Neural cell (in vitro differentiated cells): Measurements from ENCODE around the gene CHCHD3. TPM values are rescaled to one million over a fixed set of nuclear protein-coding genes. Genes with fewer than 3 reads are reported as not detected.

ENCODE experiments used
- H2AFZ ChIP-seq: fragments of 200-600, 300-800 bp; sonication (generic), shearing (Covaris generic); 2 replicates; pipeline ENCODE4 v1.6.0; 2014; ENCODE audit warnings: low read depth, mild to moderate bottlenecking, antibody characterized with exemption, low read length, moderate library complexity
- H3F3A ChIP-seq: fragments of 200-600 bp; shearing (Covaris generic); 2 replicates; pipeline ENCODE4 v1.6.1; 2016; ENCODE audit warnings: mild to moderate bottlenecking, moderate library complexity, mixed read lengths, antibody characterized with exemption, low read length; ENCODE audit not compliant: insufficient read depth, poor library complexity, severe bottlenecking
- H3K27ac ChIP-seq: fragments of 200-600, 300-800 bp; sonication (generic), shearing (Covaris generic); 2 replicates; pipeline ENCODE4 v1.5.1; 2014; ENCODE audit warnings: mild to moderate bottlenecking, low read length, moderate library complexity
- H3K27me3 ChIP-seq: fragments of 300-800, 200-600 bp; sonication (generic), shearing (Covaris generic); 2 replicates; pipeline ENCODE4 v1.6.0; 2014; ENCODE audit warnings: mild to moderate bottlenecking, low read depth, low read length, moderate library complexity; ENCODE audit not compliant: insufficient read depth
- H3K36me3 ChIP-seq: fragments of 300-800, 200-600 bp; sonication (generic), shearing (Covaris generic); 2 replicates; pipeline ENCODE4 v1.5.1; 2014; ENCODE audit warnings: mild to moderate bottlenecking, antibody characterized with exemption, low read length, moderate library complexity; ENCODE audit not compliant: insufficient read depth
- H3K4me2 ChIP-seq: fragments of 300-800, 200-600 bp; sonication (generic), shearing (Covaris generic); 2 replicates; pipeline ENCODE4 v1.6.0; 2014; ENCODE audit warnings: mild to moderate bottlenecking, low read length
- H3K4me3 ChIP-seq: fragments of 300-800, 200-600 bp; sonication (generic), shearing (Covaris generic); 2 replicates; pipeline ENCODE4 v1.5.1; 2014; ENCODE audit warnings: mild to moderate bottlenecking, low read length, moderate library complexity
- H3K79me2 ChIP-seq: fragments of 200-600 bp; shearing (Covaris generic); replicated peaks from 2 replicates; pipeline ENCODE4 v1.6.0; 2014; ENCODE audit warnings: mild to moderate bottlenecking, low read length, moderate library complexity; ENCODE audit not compliant: insufficient read depth
- H3K9ac ChIP-seq: fragments of 300-800, 200-600 bp; sonication (generic), shearing (Covaris generic); 2 replicates; pipeline ENCODE4 v1.6.1; 2016; ENCODE audit warnings: mild to moderate bottlenecking, low read length, mixed read lengths
- H3K9me2 ChIP-seq: fragments of 200-600 bp; shearing (Covaris generic); 2 replicates; pipeline ENCODE4 v1.6.1; 2016; ENCODE audit warnings: mild to moderate bottlenecking, low read length, mixed read lengths; ENCODE audit not compliant: insufficient read depth
- H3K9me3 ChIP-seq: fragments of 200-600, 300-800 bp; sonication (generic), shearing (Covaris generic); 2 replicates; pipeline ENCODE4 v1.6.1; 2016; ENCODE audit warnings: mild to moderate bottlenecking, mixed run types, low read length, moderate library complexity, mixed read lengths
- H4K20me1 ChIP-seq: fragments of 200-600 bp; shearing (Covaris generic); 2 replicates; pipeline ENCODE4 v1.6.1; 2016; ENCODE audit warnings: mild to moderate bottlenecking, mixed run types; ENCODE audit not compliant: insufficient read depth
- EP300 ChIP-seq: fragments of 450-650 bp; conservative IDR thresholded peaks from 2 replicates; pipeline ENCODE4 v1.6.1; 2014; ENCODE audit warnings: antibody characterized with exemption, mild to moderate bottlenecking, moderate library complexity; ENCODE audit not compliant: poor library complexity, severe bottlenecking
- EZH2 ChIP-seq: fragments of 200-600, 300-800 bp; shearing (Covaris generic), sonication (generic); IDR thresholded peaks from 2 replicates; pipeline ENCODE4 v1.6.1; 2014; ENCODE audit warnings: antibody characterized with exemption, low read length, borderline replicate concordance, mild to moderate bottlenecking; ENCODE audit not compliant: insufficient read depth, poor library complexity, severe bottlenecking
- MXI1 ChIP-seq: fragments of 450-650 bp; conservative IDR thresholded peaks from 2 replicates; pipeline ENCODE4 v1.6.1; 2014; ENCODE audit warnings: antibody characterized with exemption, mild to moderate bottlenecking; ENCODE audit not compliant: poor library complexity, severe bottlenecking
- POLR2AphosphoS5 ChIP-seq: IDR thresholded peaks from 2 replicates; pipeline ENCODE4 v1.6.1; 2012
- RAD21 ChIP-seq: fragments of 450-650 bp; conservative IDR thresholded peaks from 2 replicates; pipeline ENCODE4 v1.6.1; 2014; ENCODE audit warnings: antibody characterized with exemption, mild to moderate bottlenecking, moderate library complexity
- REST ChIP-seq: IDR thresholded peaks from 2 replicates; pipeline ENCODE4 v1.6.1; 2012; ENCODE audit warnings: borderline replicate concordance
- SMC3 ChIP-seq: fragments of 450-650 bp; conservative IDR thresholded peaks from 2 replicates; pipeline ENCODE4 v1.6.1; 2014; ENCODE audit warnings: antibody characterized with exemption, mild to moderate bottlenecking, moderate library complexity; ENCODE audit not compliant: poor library complexity
- TAF1 ChIP-seq: IDR thresholded peaks from 2 replicates; pipeline ENCODE4 v1.6.1; 2012; ENCODE audit warnings: low read depth
- polyA plus RNA-seq: library from polyadenylated mRNA; depleted of rRNA; stranded (reverse); fragments of >200 nt; gene quantifications from 2 replicates; pipeline ENCODE4 v1.2.3, GENCODE V29; 2014
- TF ChIP-seq, protein P1 (sequence below): fragments of 450-650 bp; IDR thresholded peaks from 2 replicates; pipeline ENCODE4 v1.5.1; 2014; ENCODE audit warnings: antibody characterized with exemption, mild to moderate bottlenecking, moderate library complexity; ENCODE audit not compliant: poor library complexity, severe bottlenecking

Gene CHCHD3
- polyA plus RNA-seq, 1 donor from 2014 or later: 89.9 TPM

DNA sequence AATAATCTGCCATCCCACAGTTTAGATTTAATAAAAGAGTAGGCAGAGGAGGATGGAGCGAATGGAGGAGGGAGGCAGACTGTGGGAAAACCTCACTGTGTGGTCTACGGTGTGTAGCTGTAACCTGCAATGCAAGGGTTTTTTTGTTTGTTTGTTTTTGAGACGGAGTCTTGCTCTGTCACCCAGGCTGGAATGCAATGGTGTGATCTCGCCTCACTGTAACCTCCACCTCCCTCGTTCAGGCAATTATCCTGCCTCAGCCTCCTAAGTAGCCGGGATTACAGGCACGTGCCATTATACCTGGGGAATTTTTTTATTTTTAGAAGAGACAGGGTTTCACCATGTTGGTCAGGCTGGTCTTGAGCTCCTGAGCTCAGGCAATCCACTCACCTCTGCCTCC lies 321.0 kb downstream of the CHCHD3 start:
- no peaks in the 10 kb centered on the region for H3K36me3 ChIP-seq
- H3F3A ChIP-seq: no peaks in the 10 kb centered on the region
- no peak overlapping the region for H3K27ac ChIP-seq
- no peaks in the 10 kb centered on the region for H3K9me3 ChIP-seq
- no peaks in the 10 kb centered on the region for H4K20me1 ChIP-seq
- H2AFZ ChIP-seq: no peak overlapping the region
- no peaks in the 10 kb centered on the region for H3K79me2 ChIP-seq
- H3K9me2 ChIP-seq: no peaks in the 10 kb centered on the region
- no peak overlapping the region for H3K9ac ChIP-seq
- TF ChIP-seq, protein P1, sequence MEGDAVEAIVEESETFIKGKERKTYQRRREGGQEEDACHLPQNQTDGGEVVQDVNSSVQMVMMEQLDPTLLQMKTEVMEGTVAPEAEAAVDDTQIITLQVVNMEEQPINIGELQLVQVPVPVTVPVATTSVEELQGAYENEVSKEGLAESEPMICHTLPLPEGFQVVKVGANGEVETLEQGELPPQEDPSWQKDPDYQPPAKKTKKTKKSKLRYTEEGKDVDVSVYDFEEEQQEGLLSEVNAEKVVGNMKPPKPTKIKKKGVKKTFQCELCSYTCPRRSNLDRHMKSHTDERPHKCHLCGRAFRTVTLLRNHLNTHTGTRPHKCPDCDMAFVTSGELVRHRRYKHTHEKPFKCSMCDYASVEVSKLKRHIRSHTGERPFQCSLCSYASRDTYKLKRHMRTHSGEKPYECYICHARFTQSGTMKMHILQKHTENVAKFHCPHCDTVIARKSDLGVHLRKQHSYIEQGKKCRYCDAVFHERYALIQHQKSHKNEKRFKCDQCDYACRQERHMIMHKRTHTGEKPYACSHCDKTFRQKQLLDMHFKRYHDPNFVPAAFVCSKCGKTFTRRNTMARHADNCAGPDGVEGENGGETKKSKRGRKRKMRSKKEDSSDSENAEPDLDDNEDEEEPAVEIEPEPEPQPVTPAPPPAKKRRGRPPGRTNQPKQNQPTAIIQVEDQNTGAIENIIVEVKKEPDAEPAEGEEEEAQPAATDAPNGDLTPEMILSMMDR: no peak
- TF ChIP-seq POLR2AphosphoS5: no peak
- TF ChIP-seq MXI1: no peak
- no peak for TF ChIP-seq EZH2
- TF ChIP-seq RAD21: no peak
- TF ChIP-seq SMC3: no peak
- no peak for TF ChIP-seq REST
- TF ChIP-seq TAF1: no peak
- no peak for TF ChIP-seq EP300
- no peak overlapping the region for H3K4me3 ChIP-seq
- H3K4me2 ChIP-seq: no peak overlapping the region
- no peaks in the 10 kb centered on the region for H3K27me3 ChIP-seq

DNA sequence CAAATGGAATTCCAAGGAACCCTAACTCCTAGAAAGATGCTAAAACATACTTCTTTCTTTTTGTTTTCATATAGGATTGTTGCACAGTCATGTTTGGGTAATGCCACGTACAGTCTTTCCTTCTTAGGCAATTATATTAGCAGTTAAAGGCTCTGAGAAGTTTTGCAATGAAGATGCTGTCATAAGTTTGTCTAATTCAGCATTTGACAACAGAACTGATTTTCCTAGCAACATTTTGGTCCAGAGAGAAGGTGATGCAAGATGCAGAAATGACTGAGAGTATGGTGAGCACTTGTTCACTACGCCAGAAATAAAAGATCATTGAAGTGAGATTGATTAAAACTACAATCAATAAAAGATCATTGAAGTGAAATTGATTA lies 321.7 kb downstream of the CHCHD3 start:
- H4K20me1 ChIP-seq: no peaks in the 10 kb centered on the region
- no peaks in the 10 kb centered on the region for H3K27me3 ChIP-seq
- H2AFZ ChIP-seq: no peak overlapping the region
- no peak overlapping the region for H3K27ac ChIP-seq
- H3K36me3 ChIP-seq: no peaks in the 10 kb centered on the region
- no peaks in the 10 kb centered on the region for H3F3A ChIP-seq
- H3K9me3 ChIP-seq: no peaks in the 10 kb centered on the region
- TF ChIP-seq POLR2AphosphoS5: no peak
- TF ChIP-seq MXI1: no peak
- no peak for TF ChIP-seq TAF1
- TF ChIP-seq, protein P1: no peak
- TF ChIP-seq REST: no peak
- TF ChIP-seq SMC3: no peak
- no peak for TF ChIP-seq EP300
- no peak overlapping the region for H3K4me2 ChIP-seq
- H3K79me2 ChIP-seq: no peaks in the 10 kb centered on the region
- H3K9ac ChIP-seq: no peak overlapping the region
- no peaks in the 10 kb centered on the region for H3K9me2 ChIP-seq
- no peak overlapping the region for H3K4me3 ChIP-seq
